ENCODE results near the gene CDH4.

The CDH4 gene

GRCh38 chr20:61311656-61312387 lies 59.8 kb downstream of the CDH4 start:
- Histone ChIP-seq H3K9ac (ENCODE audit: low read length) (no peak overlapping the region), H3K27me3 (ENCODE audit: low read length) (no peaks in the 10 kb centered on the region)

GRCh38 chr20:61312925-61313324 lies 60.9 kb downstream of the CDH4 start:
- no peaks in the 10 kb centered on the region for H3K27me3 ChIP-seq (ENCODE audit: low read length)
- no peaks in the 10 kb centered on the region for H3K79me2 ChIP-seq (ENCODE audit: insufficient read depth, low read length)
- no peak overlapping the region for H3K9ac ChIP-seq (ENCODE audit: low read length)
- no peaks in the 10 kb centered on the region for H3K9me2 ChIP-seq (replicated peaks; ENCODE audit: insufficient read depth, low read length)
- H4K20me1 ChIP-seq (ENCODE audit: low read depth, low read length), result no peaks in the 10 kb centered on the region
- H3K4me2 ChIP-seq (ENCODE audit: low read depth, low read length, poor library complexity, severe bottlenecking), result no peak overlapping the region
- H3K27ac ChIP-seq (ENCODE audit: low read depth, low read length), result no peak overlapping the region
- no peaks in the 10 kb centered on the region for H3F3A ChIP-seq (ENCODE audit: insufficient read depth)
- no peak for TF ChIP-seq CTCF (IDR thresholded peaks at IDR 0.05; ENCODE audit: insufficient read depth, low read length, poor library complexity, severe bottlenecking)
- TF ChIP-seq EZH2phosphoT487 (conservative IDR thresholded peaks at IDR 0.05; ENCODE audit: low read length), result no peak
- H3K9me3 ChIP-seq (ENCODE audit: insufficient read depth, low read length), result no peaks in the 10 kb centered on the region
- no peak overlapping the region for H2AFZ ChIP-seq (ENCODE audit: low read depth, low read length, severe bottlenecking)
- no peaks in the 10 kb centered on the region for H3K36me3 ChIP-seq (ENCODE audit: low read length)
- H3K4me3 ChIP-seq (ENCODE audit: insufficient read depth, low read length, poor library complexity, severe bottlenecking), result no peak overlapping the region

More at GRCh38 chr20:61311656-61312387, 59.8 kb downstream of the CDH4 start:
- Histone ChIP-seq H2AFZ (ENCODE audit: low read depth, low read length, severe bottlenecking) (no peak overlapping the region), H3K4me2 (ENCODE audit: low read depth, low read length, poor library complexity, severe bottlenecking) (no peak overlapping the region), H3K27ac (ENCODE audit: low read depth, low read length) (no peak overlapping the region), H3K9me3 (ENCODE audit: insufficient read depth, low read length) (no peaks in the 10 kb centered on the region), H3K4me3 (ENCODE audit: insufficient read depth, low read length, poor library complexity, severe bottlenecking) (no peak overlapping the region), H3K9me2 (replicated peaks; ENCODE audit: insufficient read depth, low read length) (no peaks in the 10 kb centered on the region), H3K36me3 (ENCODE audit: low read length) (no peaks in the 10 kb centered on the region), H4K20me1 (ENCODE audit: low read depth, low read length) (no peaks in the 10 kb centered on the region), H3K79me2 (ENCODE audit: insufficient read depth, low read length) (no peaks in the 10 kb centered on the region), H3F3A (ENCODE audit: insufficient read depth) (no peaks in the 10 kb centered on the region)
- TF ChIP-seq EZH2phosphoT487 (conservative IDR thresholded peaks at IDR 0.05; ENCODE audit: low read length), result no peak

- Histone ChIP-seq H3K9me3 (ENCODE audit: insufficient read depth, low read length) (no peaks in the 10 kb centered on the region), H3K9ac (ENCODE audit: low read length) (no peak overlapping the region)
These were observed 61.3 kb downstream of the CDH4 start for GRCh38 chr20:61313396-61313795.

More at GRCh38 chr20:61313396-61313795, 61.3 kb downstream of the CDH4 start:
- no peak overlapping the region for H2AFZ ChIP-seq (ENCODE audit: low read depth, low read length, severe bottlenecking)
- H3K4me2 ChIP-seq (ENCODE audit: low read depth, low read length, poor library complexity, severe bottlenecking), result no peak overlapping the region
- TF ChIP-seq CTCF (IDR thresholded peaks at IDR 0.05; ENCODE audit: insufficient read depth, low read length, poor library complexity, severe bottlenecking) (no peak), EZH2phosphoT487 (conservative IDR thresholded peaks at IDR 0.05; ENCODE audit: low read length) (no peak)
- H3K27ac ChIP-seq (ENCODE audit: low read depth, low read length), result no peak overlapping the region
- H3K4me3 ChIP-seq (ENCODE audit: insufficient read depth, low read length, poor library complexity, severe bottlenecking), result no peak overlapping the region
- no peaks in the 10 kb centered on the region for H3K27me3 ChIP-seq (ENCODE audit: low read length)
- H3K9me2 ChIP-seq (replicated peaks; ENCODE audit: insufficient read depth, low read length), result no peaks in the 10 kb centered on the region
- H4K20me1 ChIP-seq (ENCODE audit: low read depth, low read length), result no peaks in the 10 kb centered on the region
- no peaks in the 10 kb centered on the region for H3K79me2 ChIP-seq (ENCODE audit: insufficient read depth, low read length)
- no peaks in the 10 kb centered on the region for H3F3A ChIP-seq (ENCODE audit: insufficient read depth)
- no peaks in the 10 kb centered on the region for H3K36me3 ChIP-seq (ENCODE audit: low read length)
